HepG2 (cell line): ENCODE data around the gene TBC1D12. TPM values are rescaled to one million over a fixed set of nuclear protein-coding genes. Genes with fewer than 3 reads are reported as not detected.

ENCODE experiments used
- ATAC-seq: fragments of 200-7000 bp; cut with Tn5 transposase; 3 replicates; pipeline ENCODE4 v1.9.1; 2020; ENCODE audit warnings: mild to moderate bottlenecking, moderate library complexity
- BruUV-seq: library from RNA; stranded (reverse); fragments of 400-500 nt; replicated peaks from 2 replicates; lab custom pipeline; 2021; lab: Mats Ljungman, UMichigan
- CTCF ChIA-PET: fragments of 300-600 bp; formaldehyde crosslinking; extraction: SDS; loops from one replicate; lab custom pipeline; 2021; ENCODE audit warnings: low total read pairs, inconsistent platforms, low intra/inter-chr PET ratio; lab: Yijun Ruan, JAX
- POLR2A ChIA-PET: fragments of 350-600 bp; sonication (Branson Sonifier 250); formaldehyde crosslinking; loops from one replicate; lab custom pipeline; 2020; ENCODE audit warnings: antibody characterized with exemption, inconsistent platforms; lab: Yijun Ruan, JAX
- DNase-seq: peaks from one replicate; pipeline ENCODE4 v3.0.0-alpha.2; 2015; ENCODE audit warnings: low spot score
- FAIRE-seq: peaks from 3 replicates; lab custom pipeline; 2011; peaks lifted over from hg19 to GRCh38; lab: Jason Lieb, UNC
- H2AFZ ChIP-seq: one replicate; pipeline ENCODE4 v1.6.1; 2011; ENCODE audit warnings: low read length, inconsistent platforms
- H3K27ac ChIP-seq: fragments of 300-600 bp; 3 replicates; pipeline ENCODE4 v1.8.0; 2011; ENCODE audit warnings: mixed run types, mild to moderate bottlenecking, mixed read lengths, low read length, inconsistent platforms; ENCODE audit not compliant: insufficient read depth; ENCODE audit errors: extremely low read length
- H3K27me3 ChIP-seq, 2 experiments: fragments of 200-600 bp in 1 of 2; 2 replicates in 1 of 2; 3 replicates in 1 of 2; pipeline versions ENCODE4 v1.6.0 to v1.8.0; 2011; ENCODE audit warnings: low read length in 2 of 2, mild to moderate bottlenecking in 2 of 2, moderate library complexity in 2 of 2, inconsistent platforms in 1 of 2; ENCODE audit not compliant: insufficient read depth in 2 of 2, control insufficient read depth in 1 of 2
- H3K36me3 ChIP-seq, 2 experiments: fragments of 200-600 bp in 1 of 2; replicated peaks in 1 of 2; 2 replicates in 1 of 2; 3 replicates in 1 of 2; pipeline versions ENCODE4 v1.5.1 to v1.8.0; 2011; ENCODE audit warnings: low read length in 2 of 2, inconsistent platforms in 1 of 2; ENCODE audit not compliant: insufficient read depth in 2 of 2, control insufficient read depth in 1 of 2
- H3K4me1 ChIP-seq: 2 replicates; pipeline ENCODE4 v1.5.1; 2012; ENCODE audit warnings: low read length, inconsistent platforms; ENCODE audit not compliant: insufficient read depth
- H3K4me2 ChIP-seq: 2 replicates; pipeline ENCODE4 v1.6.0; 2011; ENCODE audit warnings: low read depth, low read length, inconsistent platforms
- H3K4me3 ChIP-seq, 3 experiments: fragments of 200-600 bp in 1 of 3; sonication (generic), shearing (Covaris generic) in 1 of 3; replicated peaks in 1 of 3; 2 replicates each; pipeline ENCODE4 v1.5.1; 2011 to 2016; ENCODE audit warnings: low read length in 3 of 3, inconsistent platforms in 2 of 3, low read depth in 2 of 3, mild to moderate bottlenecking in 2 of 3, control low read depth in 1 of 3, mixed read lengths in 1 of 3; ENCODE audit not compliant: insufficient read depth in 1 of 3
- H3K79me2 ChIP-seq: one replicate; pipeline ENCODE4 v1.6.1; 2011; ENCODE audit warnings: low read length, inconsistent platforms; ENCODE audit not compliant: insufficient read depth
- H3K9ac ChIP-seq: 2 replicates; pipeline ENCODE4 v1.6.0; 2011; ENCODE audit warnings: mild to moderate bottlenecking, low read depth, low read length, inconsistent platforms; ENCODE audit not compliant: insufficient read depth
- H3K9me3 ChIP-seq: 2 replicates; pipeline ENCODE4 v1.5.1; 2012; ENCODE audit warnings: mild to moderate bottlenecking, low read length
- H4K20me1 ChIP-seq: 2 replicates; pipeline ENCODE4 v1.6.0; 2011; ENCODE audit warnings: inconsistent platforms, mild to moderate bottlenecking, low read length, moderate library complexity; ENCODE audit not compliant: insufficient read depth
- ATF7-NPFF ChIP-seq: sonication (generic); formaldehyde crosslinking; IDR thresholded peaks from 2 replicates; pipeline ENCODE4 v1.8.1; 2023; ENCODE audit warnings: mild to moderate bottlenecking, low read depth, missing genetic modification reagents, moderate library complexity
- MXI1 ChIP-seq: IDR thresholded peaks from 3 replicates; pipeline ENCODE4 v1.6.1; 2012; ENCODE audit warnings: low read depth, low read length, inconsistent platforms, borderline replicate concordance
- POLR2A ChIP-seq, 2 experiments: IDR thresholded peaks; 2 replicates each; pipeline ENCODE4 v1.6.1; 2011; ENCODE audit warnings: low read depth in 2 of 2, low read length in 2 of 2, mild to moderate bottlenecking in 1 of 2, moderate library complexity in 1 of 2; ENCODE audit not compliant: insufficient read depth in 1 of 2
- POLR2G ChIP-seq: fragments of 200-400 bp; formaldehyde crosslinking; IDR thresholded peaks from 2 replicates; pipeline ENCODE4 v1.6.1; 2018; ENCODE audit warnings: mild to moderate bottlenecking, low read depth, low read length, moderate library complexity
- SMC3 ChIP-seq: IDR thresholded peaks from 2 replicates; pipeline ENCODE4 v1.6.1; 2011; ENCODE audit warnings: low read length, improper control_type of control experiment
- SRSF9 ChIP-seq: fragments of 200-400 bp; formaldehyde crosslinking; IDR thresholded peaks from 2 replicates; pipeline ENCODE4 v1.6.1; 2018; ENCODE audit warnings: borderline replicate concordance, mild to moderate bottlenecking, low read depth, low read length; ENCODE audit not compliant: insufficient read depth, poor library complexity, severe bottlenecking
- TP53 ChIP-seq: sonication (generic); formaldehyde crosslinking; conservative IDR thresholded peaks from 2 replicates; pipeline ENCODE4 v1.4.0; 2020; ENCODE audit warnings: missing genetic modification reagents
- ZFAT ChIP-seq: sonication (generic); formaldehyde crosslinking; conservative IDR thresholded peaks from 2 replicates; pipeline ENCODE4 v1.8.1; 2023; ENCODE audit warnings: missing genetic modification reagents, inconsistent platforms
- ZNF569 ChIP-seq: sonication (generic); formaldehyde crosslinking; IDR thresholded peaks from 2 replicates; pipeline ENCODE4 v1.5.0; 2020; ENCODE audit warnings: mild to moderate bottlenecking, missing genetic modification reagents, moderate library complexity, borderline replicate concordance
- ZNF615 ChIP-seq: sonication (generic); formaldehyde crosslinking; IDR thresholded peaks from 2 replicates; pipeline ENCODE4 v1.5.0; 2020; ENCODE audit warnings: mild to moderate bottlenecking, missing genetic modification reagents, borderline replicate concordance
- ZNF670 ChIP-seq: sonication (generic); formaldehyde crosslinking; IDR thresholded peaks from 2 replicates; pipeline ENCODE4 v1.8.0; 2022; ENCODE audit warnings: mild to moderate bottlenecking, missing genetic modification reagents, borderline replicate concordance
- WGBS: methylation state at CpG from one replicate; pipeline ENCODE4 v1.1.6; 2017; ENCODE audit warnings: low lambda C conversion rate; 5-methylcytosine and 5-hydroxymethylcytosine counted together
- in situ Hi-C: cut with HindIII; loops from 2 replicates; pipeline ENCODE4 v1.10.0; 2017; ENCODE audit warnings: low pct_unique_long_range_greater_than_20kb; ENCODE audit not compliant: extremely low pct_ligation_motif_present
- intact Hi-C: fragments of 100-400 bp; cut with micrococcal nuclease; formaldehyde crosslinking; loops from one replicate; pipeline ENCODE4 v1.10.0; 2022; ENCODE audit not compliant: unreplicated experiment
- polyA plus RNA-seq, 8 experiments: library from polyadenylated mRNA; depleted of rRNA in 3 of 8; stranded (reverse) in 7 of 8; unstranded in 1 of 8; fragments of >200 nt; fragmentation: Illumina TruSeq in 4 of 8; extraction: Trizol in 4 of 8; gene quantifications; 2 replicates each; pipeline versions ENCODE4 v1.2.1 to v1.2.3, GENCODE V29; 2011 to 2016; ENCODE audit warnings: low read depth in 4 of 8, missing spikeins in 1 of 8, mixed read lengths in 1 of 8; ENCODE audit not compliant: insufficient read depth in 1 of 8
- total RNA-seq, 5 experiments: library from RNA; depleted of rRNA; stranded (reverse); fragments of >200 nt; fragmentation: Illumina TruSeq; extraction: Trizol; gene quantifications; 2 replicates each; pipeline ENCODE4 v1.2.3, GENCODE V29; 2016; ENCODE audit warnings: low read depth in 1 of 5
- TF ChIP-seq, protein P1 (sequence below): IDR thresholded peaks from 2 replicates; pipeline ENCODE4 v1.6.1; 2016; ENCODE audit warnings: low read depth
- TF ChIP-seq, protein P2 (sequence below): sonication (generic); formaldehyde crosslinking; IDR thresholded peaks from 2 replicates; pipeline ENCODE4 v1.4.0; 2020; ENCODE audit warnings: mild to moderate bottlenecking, missing genetic modification reagents
- TF ChIP-seq, protein P3 (sequence below): sonication (generic); formaldehyde crosslinking; IDR thresholded peaks from 2 replicates; pipeline ENCODE4 v1.4.0; 2020; ENCODE audit warnings: missing genetic modification reagents; ENCODE audit errors: not compliant biosample characterization
- TF ChIP-seq, protein P4 (sequence below): sonication (generic); formaldehyde crosslinking; IDR thresholded peaks from 2 replicates; pipeline ENCODE4 v1.4.0; 2020; ENCODE audit warnings: missing genetic modification reagents

TBC1D12 gene
- total and polyA plus RNA-seq, 2 of the 13 experiments (the other 11 are each of a cell fraction or from before 2014, with no cell fraction given): 5.7 to 6.2 TPM

DNA sequence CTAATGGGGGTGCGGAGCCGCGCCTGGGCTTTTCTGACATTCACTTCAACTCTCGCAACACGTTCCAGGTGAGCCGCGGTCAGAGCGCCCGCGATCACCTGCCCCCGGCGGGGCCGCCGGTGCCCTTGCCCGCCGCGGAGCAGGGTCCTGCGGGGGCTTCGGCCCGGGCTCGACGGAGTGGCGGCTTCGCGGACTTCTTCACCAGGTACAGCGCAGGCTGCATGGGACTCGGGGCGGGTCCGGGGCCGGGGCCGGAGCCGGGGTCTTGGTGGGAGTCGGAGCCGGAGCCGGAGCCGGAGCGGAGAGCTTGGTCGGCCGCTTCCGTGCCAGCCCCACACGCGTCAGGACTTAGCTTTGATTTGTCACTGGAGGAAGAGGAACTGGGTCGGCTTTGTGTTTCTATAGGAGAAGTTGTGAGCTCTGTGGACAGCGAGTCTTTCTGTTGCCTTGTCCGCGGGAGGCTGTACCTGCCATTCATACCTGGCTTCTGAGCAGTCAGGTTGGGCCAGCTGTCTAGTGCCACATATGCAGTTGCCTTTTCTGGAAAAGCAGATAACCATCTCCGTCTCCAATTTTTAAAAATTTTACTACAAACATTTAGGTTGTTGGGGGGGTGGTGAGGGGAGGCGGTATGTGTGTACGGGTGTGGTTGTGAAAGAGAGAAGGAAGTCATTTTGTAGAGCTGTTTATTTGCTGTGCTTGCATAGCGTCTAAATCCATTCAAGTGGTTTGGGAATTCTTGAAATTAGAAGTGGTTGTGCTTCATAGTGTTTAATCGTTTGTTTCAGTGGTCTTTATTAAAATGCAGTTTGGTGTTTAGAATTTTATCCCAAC lies 1.3 kb downstream of the TBC1D12 start:
- Histone ChIP-seq H3K79me2 (peaks cover 47% of the 10 kb centered on the region), H2AFZ (no peak overlapping the region), H3K4me2 (peak overlapping the region; percentile 97), H3K27me3 (no peaks in the 10 kb centered on the region; a peak in 1 of 5 replicates), H3K9ac (peak overlapping the region; percentile 87), H4K20me1 (peaks cover 3% of the 10 kb centered on the region; the same call in 1 of the 2 replicates), H3K4me1 (peaks cover 54% of the 10 kb centered on the region), H3K4me3 (peak overlapping the region; percentile 92 to 97 (median 95)), H3K9me3 (no peaks in the 10 kb centered on the region), H3K27ac (peak overlapping the region; percentile 92), H3K36me3 (no peaks in the 10 kb centered on the region)
- BruUV-seq: TSS peak; percentile 35
- ChIA-PET POLR2A (interaction anchor here (0.5 to 1.0 kb wide), 2 partner anchors 24 to 41 kb away, joined by 4 to 8 read pairs; partner anchors contain the start of gene NOC3L), CTCF (no interaction called here)
- peak; percentile 76 for DNase-seq
- ATAC-seq: peak; percentile 67
- intact Hi-C loops: loop anchor here (5.0 kb wide), 1 partner anchor 39 kb away; no protein-coding TSS in a partner anchor
- WGBS: 0% methylated on average over 5 of the region's 51 CpGs
- peak; percentile 15 for FAIRE-seq
- in situ Hi-C loops: loop anchor here (5.0 kb wide), 1 partner anchor 41 kb away; the partner anchor contains the start of gene NOC3L
- no peak for TF ChIP-seq MXI1
- no peak for TF ChIP-seq ZNF615 (CRISPR knock-in tag)
- TF ChIP-seq ZNF569: no peak
- TF ChIP-seq, protein P1, sequence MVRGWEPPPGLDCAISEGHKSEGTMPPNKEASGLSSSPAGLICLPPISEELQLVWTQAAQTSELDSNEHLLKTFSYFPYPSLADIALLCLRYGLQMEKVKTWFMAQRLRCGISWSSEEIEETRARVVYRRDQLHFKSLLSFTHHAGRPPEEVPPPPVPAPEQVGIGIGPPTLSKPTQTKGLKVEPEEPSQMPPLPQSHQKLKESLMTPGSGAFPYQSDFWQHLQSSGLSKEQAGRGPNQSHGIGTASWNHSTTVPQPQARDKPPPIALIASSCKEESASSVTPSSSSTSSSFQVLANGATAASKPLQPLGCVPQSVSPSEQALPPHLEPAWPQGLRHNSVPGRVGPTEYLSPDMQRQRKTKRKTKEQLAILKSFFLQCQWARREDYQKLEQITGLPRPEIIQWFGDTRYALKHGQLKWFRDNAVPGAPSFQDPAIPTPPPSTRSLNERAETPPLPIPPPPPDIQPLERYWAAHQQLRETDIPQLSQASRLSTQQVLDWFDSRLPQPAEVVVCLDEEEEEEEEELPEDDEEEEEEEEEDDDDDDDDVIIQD (CRISPR knock-in tag): no peak
- TF ChIP-seq SMC3: no peak
- TF ChIP-seq ZNF670: no peak
- TF ChIP-seq, protein P2, sequence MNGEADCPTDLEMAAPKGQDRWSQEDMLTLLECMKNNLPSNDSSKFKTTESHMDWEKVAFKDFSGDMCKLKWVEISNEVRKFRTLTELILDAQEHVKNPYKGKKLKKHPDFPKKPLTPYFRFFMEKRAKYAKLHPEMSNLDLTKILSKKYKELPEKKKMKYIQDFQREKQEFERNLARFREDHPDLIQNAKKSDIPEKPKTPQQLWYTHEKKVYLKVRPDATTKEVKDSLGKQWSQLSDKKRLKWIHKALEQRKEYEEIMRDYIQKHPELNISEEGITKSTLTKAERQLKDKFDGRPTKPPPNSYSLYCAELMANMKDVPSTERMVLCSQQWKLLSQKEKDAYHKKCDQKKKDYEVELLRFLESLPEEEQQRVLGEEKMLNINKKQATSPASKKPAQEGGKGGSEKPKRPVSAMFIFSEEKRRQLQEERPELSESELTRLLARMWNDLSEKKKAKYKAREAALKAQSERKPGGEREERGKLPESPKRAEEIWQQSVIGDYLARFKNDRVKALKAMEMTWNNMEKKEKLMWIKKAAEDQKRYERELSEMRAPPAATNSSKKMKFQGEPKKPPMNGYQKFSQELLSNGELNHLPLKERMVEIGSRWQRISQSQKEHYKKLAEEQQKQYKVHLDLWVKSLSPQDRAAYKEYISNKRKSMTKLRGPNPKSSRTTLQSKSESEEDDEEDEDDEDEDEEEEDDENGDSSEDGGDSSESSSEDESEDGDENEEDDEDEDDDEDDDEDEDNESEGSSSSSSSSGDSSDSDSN (CRISPR knock-in tag): peak; percentile 3; the same call in 1 of the 2 replicates
- TF ChIP-seq ATF7-NPFF: no peak
- no peak for TF ChIP-seq SRSF9
- TF ChIP-seq, protein P3, sequence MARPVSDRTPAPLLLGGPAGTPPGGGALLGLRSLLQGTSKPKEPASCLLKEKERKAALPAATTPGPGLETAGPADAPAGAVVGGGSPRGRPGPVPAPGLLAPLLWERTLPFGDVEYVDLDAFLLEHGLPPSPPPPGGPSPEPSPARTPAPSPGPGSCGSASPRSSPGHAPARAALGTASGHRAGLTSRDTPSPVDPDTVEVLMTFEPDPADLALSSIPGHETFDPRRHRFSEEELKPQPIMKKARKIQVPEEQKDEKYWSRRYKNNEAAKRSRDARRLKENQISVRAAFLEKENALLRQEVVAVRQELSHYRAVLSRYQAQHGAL: no peak
- TF ChIP-seq POLR2G: peak; percentile 52
- no peak for TF ChIP-seq TP53
- TF ChIP-seq POLR2A (IDR thresholded peaks at IDR 0.05; ENCODE audit: insufficient read depth in 1 of 2, low read depth in 2 of 2, low read length in 2 of 2): peak in 1 of 2 experiments; percentile 67; a peak in 2 of 4 replicates
- TF ChIP-seq, protein P4, sequence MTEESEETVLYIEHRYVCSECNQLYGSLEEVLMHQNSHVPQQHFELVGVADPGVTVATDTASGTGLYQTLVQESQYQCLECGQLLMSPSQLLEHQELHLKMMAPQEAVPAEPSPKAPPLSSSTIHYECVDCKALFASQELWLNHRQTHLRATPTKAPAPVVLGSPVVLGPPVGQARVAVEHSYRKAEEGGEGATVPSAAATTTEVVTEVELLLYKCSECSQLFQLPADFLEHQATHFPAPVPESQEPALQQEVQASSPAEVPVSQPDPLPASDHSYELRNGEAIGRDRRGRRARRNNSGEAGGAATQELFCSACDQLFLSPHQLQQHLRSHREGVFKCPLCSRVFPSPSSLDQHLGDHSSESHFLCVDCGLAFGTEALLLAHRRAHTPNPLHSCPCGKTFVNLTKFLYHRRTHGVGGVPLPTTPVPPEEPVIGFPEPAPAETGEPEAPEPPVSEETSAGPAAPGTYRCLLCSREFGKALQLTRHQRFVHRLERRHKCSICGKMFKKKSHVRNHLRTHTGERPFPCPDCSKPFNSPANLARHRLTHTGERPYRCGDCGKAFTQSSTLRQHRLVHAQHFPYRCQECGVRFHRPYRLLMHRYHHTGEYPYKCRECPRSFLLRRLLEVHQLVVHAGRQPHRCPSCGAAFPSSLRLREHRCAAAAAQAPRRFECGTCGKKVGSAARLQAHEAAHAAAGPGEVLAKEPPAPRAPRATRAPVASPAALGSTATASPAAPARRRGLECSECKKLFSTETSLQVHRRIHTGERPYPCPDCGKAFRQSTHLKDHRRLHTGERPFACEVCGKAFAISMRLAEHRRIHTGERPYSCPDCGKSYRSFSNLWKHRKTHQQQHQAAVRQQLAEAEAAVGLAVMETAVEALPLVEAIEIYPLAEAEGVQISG: 0 out of 2 replicates have a peak, but pooled peaks have one; percentile 6
- TF ChIP-seq ZFAT: no peak
